ACC112 (cell line): Measurements from ENCODE around the gene NT5DC4.
"Not testable (repeated sequence)": the region's sequence is repeated elsewhere in the genome, so short reads cannot be mapped to it uniquely, and the experiment has no call there.

ENCODE experiments used
- H2AFZ ChIP-seq: fragments of 200-600 bp; sonication (generic); one replicate; pipeline ENCODE4 v1.6.0; 2017; ENCODE audit warnings: antibody characterized with exemption, low read length; ENCODE audit not compliant: unreplicated experiment
- H3K27ac ChIP-seq: fragments of 200-600 bp; sonication (generic); 2 replicates; pipeline ENCODE4 v1.5.1; 2014; ENCODE audit warnings: low read depth, mild to moderate bottlenecking, antibody characterized with exemption, low read length, moderate library complexity
- H3K27me3 ChIP-seq: fragments of 200-600 bp; sonication (generic); 2 replicates; pipeline ENCODE4 v1.6.1; 2014; ENCODE audit warnings: mild to moderate bottlenecking, antibody characterized with exemption, low read length, moderate library complexity, mixed read lengths; ENCODE audit not compliant: insufficient read depth
- H3K36me3 ChIP-seq: fragments of 200-600 bp; sonication (generic); 2 replicates; pipeline ENCODE4 v1.6.1; 2016; ENCODE audit warnings: mild to moderate bottlenecking, antibody characterized with exemption, low read length, moderate library complexity, mixed read lengths; ENCODE audit not compliant: insufficient read depth
- H3K4me1 ChIP-seq: fragments of 200-600 bp; sonication (generic); one replicate; pipeline ENCODE4 v1.6.1; 2016; ENCODE audit warnings: low read length, mixed read lengths; ENCODE audit not compliant: insufficient read depth, unreplicated experiment, control insufficient read depth
- H3K4me3 ChIP-seq: fragments of 200-600 bp; sonication (generic); 2 replicates; pipeline ENCODE4 v1.5.1; 2014; ENCODE audit warnings: mild to moderate bottlenecking, low read depth, low read length
- H3K79me2 ChIP-seq: fragments of 200-600 bp; sonication (generic); one replicate; pipeline ENCODE4 v1.6.0; 2016; ENCODE audit warnings: low read length; ENCODE audit not compliant: control insufficient read depth, unreplicated experiment, insufficient read depth

NT5DC4 gene

GRCh38 chr2:112712903-112713584 is 7.8 kb upstream of the NT5DC4 start:
- no peak overlapping the region for H2AFZ ChIP-seq
- no peaks in the 10 kb centered on the region for H3K4me1 ChIP-seq
- H3K27ac ChIP-seq, result no peak overlapping the region
- no peaks in the 10 kb centered on the region for H3K27me3 ChIP-seq
- H3K36me3 ChIP-seq, result no peaks in the 10 kb centered on the region
- no peak overlapping the region for H3K4me3 ChIP-seq
- H3K79me2 ChIP-seq, result no peaks in the 10 kb centered on the region

DNA sequence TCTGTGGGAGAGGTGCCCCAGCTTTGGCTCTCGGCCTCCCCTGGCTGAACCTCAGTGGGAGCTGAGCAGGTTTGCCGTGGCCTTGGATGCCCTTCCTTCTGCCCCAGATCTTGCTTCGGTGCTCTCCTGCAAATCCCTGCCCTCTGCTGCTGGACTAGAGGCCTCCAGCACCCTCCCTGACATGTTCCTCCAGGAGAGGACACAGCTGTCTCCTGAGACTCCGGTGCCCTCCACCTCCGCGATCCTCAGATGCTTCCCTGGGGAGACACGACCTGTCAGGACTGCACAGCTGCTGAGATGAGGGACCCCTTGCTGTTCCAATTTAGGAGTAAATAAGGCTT is 7.3 kb upstream of the NT5DC4 start:
- Histone ChIP-seq H3K79me2 (no peaks in the 10 kb centered on the region), H3K4me3 (no peak overlapping the region), H3K36me3 (no peaks in the 10 kb centered on the region), H2AFZ (no peak overlapping the region), H3K27me3 (no peaks in the 10 kb centered on the region), H3K4me1 (no peaks in the 10 kb centered on the region), H3K27ac (no peak overlapping the region)

- no peak overlapping the region for H3K4me3 ChIP-seq
- H3K27ac ChIP-seq, result no peak overlapping the region
- H3K4me1 ChIP-seq, result no peaks in the 10 kb centered on the region
- no peaks in the 10 kb centered on the region for H3K79me2 ChIP-seq
- no peaks in the 10 kb centered on the region for H3K36me3 ChIP-seq
- no peak overlapping the region for H2AFZ ChIP-seq
- no peaks in the 10 kb centered on the region for H3K27me3 ChIP-seq
Observed at GRCh38 chr2:112713926-112714325, 6.9 kb upstream of the NT5DC4 start.

DNA sequence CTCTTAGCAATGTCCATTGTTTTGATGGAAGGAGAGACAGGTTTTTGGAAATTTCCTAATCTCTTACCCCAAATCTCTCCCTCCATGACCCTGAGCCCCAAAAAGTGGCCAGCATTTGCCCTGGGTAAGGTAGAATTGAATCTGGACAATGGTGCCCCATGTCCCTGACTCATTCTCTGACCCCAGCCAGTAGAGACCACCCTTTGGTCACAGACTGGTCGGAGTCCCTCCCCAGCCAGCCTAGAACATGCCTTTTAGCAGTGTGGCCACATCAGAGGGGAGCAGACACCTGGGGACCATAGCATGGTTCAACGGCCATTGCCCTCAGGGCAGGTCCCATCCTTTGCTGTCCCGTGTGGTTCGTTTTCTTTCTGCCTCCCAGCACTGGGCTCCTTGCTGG is 6.5 kb upstream of the NT5DC4 start:
- H3K79me2 ChIP-seq, result no peaks in the 10 kb centered on the region
- H2AFZ ChIP-seq, result no peak overlapping the region
- no peak overlapping the region for H3K4me3 ChIP-seq
- no peaks in the 10 kb centered on the region for H3K27me3 ChIP-seq
- no peaks in the 10 kb centered on the region for H3K4me1 ChIP-seq
- H3K36me3 ChIP-seq, result no peaks in the 10 kb centered on the region
- H3K27ac ChIP-seq, result no peak overlapping the region

GRCh38 chr2:112714836-112715631 is 5.8 kb upstream of the NT5DC4 start:
- no peak overlapping the region for H3K27ac ChIP-seq
- H3K4me3 ChIP-seq, result no peak overlapping the region
- no peaks in the 10 kb centered on the region for H3K27me3 ChIP-seq
- H3K36me3 ChIP-seq, result no peaks in the 10 kb centered on the region
- H3K79me2 ChIP-seq, result no peaks in the 10 kb centered on the region
- H2AFZ ChIP-seq, result no peak overlapping the region
- no peaks in the 10 kb centered on the region for H3K4me1 ChIP-seq

GRCh38 chr2:112716094-112716493 is 4.7 kb upstream of the NT5DC4 start:
- not testable (repeated sequence) for H3K27me3 ChIP-seq, H2AFZ ChIP-seq, H3K4me1 ChIP-seq, H3K27ac ChIP-seq, H3K79me2 ChIP-seq, H3K36me3 ChIP-seq, H3K4me3 ChIP-seq

- H3K36me3 ChIP-seq, H3K4me1 ChIP-seq, H2AFZ ChIP-seq, H3K27me3 ChIP-seq, H3K27ac ChIP-seq, H3K4me3 ChIP-seq, H3K79me2 ChIP-seq: not testable (repeated sequence)
Observed at GRCh38 chr2:112716826-112717352, 3.9 kb upstream of the NT5DC4 start.

DNA sequence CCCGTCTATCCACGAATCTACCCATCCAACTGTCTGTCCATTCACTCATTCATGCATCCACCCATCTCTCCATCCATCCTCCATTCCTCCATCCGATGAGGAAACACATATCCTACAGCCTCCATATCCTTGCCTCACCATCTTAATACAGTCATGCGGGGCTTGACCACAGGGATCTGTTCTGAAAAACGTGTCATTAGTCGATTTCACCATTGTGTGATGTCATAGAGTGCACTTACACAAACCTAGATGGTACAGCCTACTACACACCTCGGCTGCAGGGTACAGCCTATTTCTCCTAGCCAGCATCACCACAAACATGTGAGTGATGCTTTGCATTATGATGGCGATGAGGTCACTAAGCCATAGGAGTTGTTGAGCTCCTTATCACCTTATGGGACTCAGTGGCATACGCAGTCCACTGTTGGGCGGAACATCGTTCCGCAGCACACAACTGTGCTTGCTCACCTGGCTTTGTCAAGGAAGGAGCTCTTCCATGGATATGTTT is 1.9 kb upstream of the NT5DC4 start:
- Histone ChIP-seq H3K79me2 (no peaks in the 10 kb centered on the region), H3K36me3 (no peaks in the 10 kb centered on the region), H2AFZ (no peak overlapping the region), H3K27ac (no peak overlapping the region), H3K27me3 (no peaks in the 10 kb centered on the region), H3K4me1 (no peaks in the 10 kb centered on the region), H3K4me3 (no peak overlapping the region)

GRCh38 chr2:112721819-112722522 is 1.2 kb downstream of the NT5DC4 start:
- no peaks in the 10 kb centered on the region for H3K79me2 ChIP-seq
- H3K4me3 ChIP-seq, result no peak overlapping the region
- H3K27me3 ChIP-seq, result no peaks in the 10 kb centered on the region
- no peak overlapping the region for H2AFZ ChIP-seq
- H3K36me3 ChIP-seq, result no peaks in the 10 kb centered on the region
- H3K4me1 ChIP-seq, result peaks cover 3% of the 10 kb centered on the region
- H3K27ac ChIP-seq, result no peak overlapping the region

- Histone ChIP-seq H3K27ac (no peak overlapping the region), H3K36me3 (no peaks in the 10 kb centered on the region), H3K27me3 (no peaks in the 10 kb centered on the region), H3K4me1 (peaks cover 3% of the 10 kb centered on the region), H3K79me2 (no peaks in the 10 kb centered on the region), H2AFZ (no peak overlapping the region), H3K4me3 (no peak overlapping the region)
Observed at GRCh38 chr2:112722816-112723546, 2.2 kb downstream of the NT5DC4 start.
